HG03139 (cell line): Measurements from ENCODE around the gene FAM131C.

Source experiments
- ATAC-seq: cut with Tn5 transposase; IDR thresholded peaks from one replicate; pipeline ENCODE4 v1.9.1; 2021; ENCODE audit not compliant: unreplicated experiment

The FAM131C gene

DNA sequence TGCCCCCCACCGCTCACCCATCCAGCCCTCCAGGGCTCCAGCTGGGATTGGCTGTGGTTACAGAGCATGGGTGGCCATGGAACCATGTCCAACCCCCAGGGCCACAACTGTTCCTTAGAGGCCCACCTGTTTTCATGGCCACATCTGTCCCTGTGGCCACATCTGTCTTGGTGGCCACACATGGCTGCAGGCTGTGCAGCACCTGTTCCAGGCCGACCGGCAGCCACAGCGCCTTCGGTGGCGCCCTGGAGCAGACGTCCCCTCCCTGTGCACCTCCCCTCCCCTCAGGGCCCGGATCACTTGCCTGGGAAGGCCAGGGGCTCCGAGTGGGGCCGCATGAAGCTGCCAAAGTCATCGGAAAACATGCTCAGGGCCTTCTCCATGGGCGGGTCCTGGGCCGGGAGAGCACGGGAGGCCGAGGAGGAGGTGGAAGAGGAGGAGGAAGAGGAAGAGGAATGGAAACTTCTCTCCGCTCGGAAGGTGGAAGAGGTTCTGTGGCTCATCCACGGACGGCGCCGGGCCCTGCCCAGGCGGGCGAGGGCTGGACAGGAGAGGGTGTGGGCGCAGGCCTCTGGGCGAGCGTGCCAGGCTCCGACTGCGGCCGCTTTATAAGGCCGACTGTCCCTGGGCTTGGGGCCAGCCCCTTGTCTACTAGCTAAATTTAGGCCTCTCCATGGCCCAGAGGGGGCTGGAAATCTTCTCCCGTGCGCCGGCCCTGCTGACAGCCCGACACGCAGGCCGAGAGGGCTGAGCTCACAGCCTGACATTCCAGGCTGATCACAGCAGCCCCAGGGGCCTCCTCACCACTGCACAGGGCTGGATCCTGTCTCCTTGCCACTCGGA is 55.8 kb downstream of the FAM131C start, which contains the start of gene HSPB7:
TSS of gene HSPB7 (minus strand) at position 583 of the 843 bp plus-strand sequence. CDS start at position 503, 80 bp downstream.
- no peak for ATAC-seq

DNA sequence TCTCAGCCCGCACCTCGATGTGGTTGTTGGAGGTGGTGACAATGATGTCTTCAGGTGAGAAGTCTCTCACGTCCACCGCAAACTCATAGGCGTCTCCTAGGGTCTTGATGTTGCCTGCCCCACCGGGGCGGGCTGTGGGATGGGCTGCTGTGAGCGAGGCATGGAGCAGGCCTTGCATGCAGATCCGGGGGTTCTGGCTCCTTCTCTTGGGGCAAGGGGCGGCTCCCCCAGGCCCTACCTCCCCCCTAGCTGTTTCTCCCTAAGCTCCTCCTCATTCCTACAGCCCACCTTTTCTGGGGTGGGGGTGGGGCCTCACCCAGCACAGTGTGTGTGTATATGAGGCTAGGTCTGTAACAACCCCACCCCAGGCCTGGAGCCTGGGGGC is 56.4 kb downstream of the FAM131C start:
- no peak for ATAC-seq

DNA sequence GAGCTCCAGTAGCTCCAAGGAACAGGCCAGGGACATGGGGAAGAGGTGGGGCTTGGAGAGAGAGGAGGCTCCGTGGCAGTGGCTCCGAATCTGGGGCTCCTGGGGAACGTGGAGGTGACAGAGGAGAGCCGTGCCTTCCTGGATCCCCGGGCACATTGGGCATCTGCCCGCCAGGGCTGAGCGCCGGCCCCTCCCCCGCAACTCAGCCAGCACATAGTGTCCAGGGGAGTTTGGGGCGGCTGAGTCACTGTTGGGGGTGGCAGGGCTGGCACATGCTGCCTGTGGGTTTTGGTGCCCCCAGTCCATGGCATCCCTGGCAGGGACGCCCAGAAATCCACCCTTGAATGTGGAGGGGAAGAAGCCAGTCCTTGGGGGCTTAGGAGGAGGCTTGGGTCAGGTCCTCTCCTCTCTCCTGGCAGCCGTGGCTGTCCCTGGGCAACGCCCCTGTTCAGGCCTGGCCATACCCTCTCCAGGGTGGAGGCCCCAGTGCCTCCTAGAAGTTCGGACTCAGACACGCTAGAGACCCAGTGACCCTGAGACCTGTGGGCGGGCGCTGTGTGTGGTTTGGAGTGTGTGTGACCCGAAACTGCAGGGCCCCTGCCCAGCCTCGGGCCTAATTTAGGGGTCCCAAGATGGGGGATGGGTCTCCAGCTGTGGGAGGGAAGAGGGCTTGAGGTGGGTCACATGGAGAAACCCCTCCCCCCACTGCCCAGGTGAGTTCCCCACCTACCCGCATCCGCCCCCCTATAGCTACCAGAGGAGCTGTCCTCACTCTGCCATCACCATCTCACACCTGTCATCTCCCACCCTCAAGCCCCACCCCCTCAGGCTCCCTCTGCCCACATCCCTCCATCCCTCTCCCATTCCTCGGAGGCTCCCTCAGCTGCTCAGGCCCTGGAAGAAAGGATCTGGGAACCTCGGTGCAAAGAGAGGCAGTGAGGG is 57.2 kb downstream of the FAM131C start:
- no peak for ATAC-seq

DNA sequence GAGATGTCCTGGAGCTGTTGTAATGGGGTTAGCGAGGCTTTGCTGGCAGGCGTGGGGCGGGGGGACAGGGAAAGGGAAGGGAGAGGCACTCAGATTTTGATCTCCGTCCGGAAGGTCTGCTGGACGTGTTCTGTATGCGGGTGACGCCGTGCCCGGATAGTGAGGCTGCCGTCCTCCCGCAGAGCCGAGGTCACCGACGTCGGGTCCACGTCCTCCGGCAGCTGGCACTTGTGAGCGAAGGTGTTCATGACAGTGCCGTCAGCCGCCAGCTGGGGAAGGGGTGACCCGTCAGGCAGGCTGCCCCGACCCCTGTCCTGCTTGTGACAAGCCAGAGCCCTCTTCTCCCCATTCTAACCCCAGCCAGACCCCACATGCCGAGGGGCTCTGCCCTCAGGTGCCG is 58.0 kb downstream of the FAM131C start:
- ATAC-seq, result no peak

DNA sequence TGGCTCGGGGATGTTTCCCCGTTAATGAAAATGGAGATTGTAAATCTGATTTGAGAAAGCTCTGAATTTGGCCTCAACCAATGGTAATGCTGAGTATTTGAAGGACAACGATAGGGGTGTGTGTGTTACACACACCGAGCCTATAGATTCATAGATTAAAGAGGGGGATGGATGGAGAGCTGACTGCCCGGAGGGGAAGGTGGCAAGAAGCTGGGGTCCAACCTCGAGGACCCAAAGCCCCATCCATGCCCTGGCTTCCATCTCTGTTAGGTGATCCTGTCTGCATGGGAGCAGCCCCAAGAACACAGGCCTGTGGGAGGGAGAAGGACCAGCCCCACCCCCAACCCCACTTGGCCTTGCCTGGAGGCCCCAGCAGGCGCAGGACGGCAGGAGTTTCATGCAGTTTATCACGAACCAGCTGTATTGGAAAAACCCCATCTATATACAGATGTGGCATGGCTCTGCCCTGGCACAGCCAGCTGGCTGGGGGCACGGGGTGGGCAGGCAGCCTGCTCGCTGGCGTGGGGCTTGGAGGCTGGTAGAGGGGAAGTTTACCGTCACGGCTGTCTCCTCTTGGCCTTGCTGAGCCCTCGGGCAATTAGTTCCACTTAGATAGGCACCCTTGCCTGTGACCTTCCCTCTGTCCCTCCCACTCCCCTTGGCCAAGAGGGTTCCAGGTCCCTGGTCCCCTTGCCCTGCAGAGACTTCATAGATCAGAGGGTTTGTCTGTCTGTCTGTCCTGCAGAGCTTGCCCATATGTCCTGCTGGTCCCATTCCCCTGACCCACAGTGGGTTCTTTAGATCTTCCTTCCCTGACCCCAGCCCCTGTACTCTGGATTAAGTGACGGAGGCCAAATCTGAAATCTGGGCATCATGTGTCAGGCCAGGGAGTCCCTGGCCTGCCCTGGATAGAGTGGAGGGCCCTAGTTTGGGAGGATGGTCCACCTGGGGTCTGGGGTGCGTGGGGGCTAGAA is 58.7 kb downstream of the FAM131C start:
- ATAC-seq, result no peak

DNA sequence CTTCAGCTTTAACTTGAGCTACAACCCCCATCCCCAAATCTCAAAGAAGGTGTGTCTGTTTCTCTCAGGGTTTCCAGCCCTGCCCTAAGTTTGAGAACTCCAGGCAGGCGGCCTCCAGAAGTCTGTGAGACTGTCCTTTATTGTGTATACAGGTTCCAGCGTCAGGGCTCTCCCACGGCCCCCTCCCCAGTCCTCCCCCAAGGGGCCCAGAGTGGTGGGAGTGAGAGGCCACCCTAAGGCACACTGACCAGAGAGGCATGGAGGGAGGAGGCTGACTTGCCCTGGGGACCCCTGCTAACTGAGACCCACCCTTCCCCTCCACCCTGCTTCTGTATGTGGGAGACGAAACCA is 59.6 kb downstream of the FAM131C start:
- no peak for ATAC-seq

DNA sequence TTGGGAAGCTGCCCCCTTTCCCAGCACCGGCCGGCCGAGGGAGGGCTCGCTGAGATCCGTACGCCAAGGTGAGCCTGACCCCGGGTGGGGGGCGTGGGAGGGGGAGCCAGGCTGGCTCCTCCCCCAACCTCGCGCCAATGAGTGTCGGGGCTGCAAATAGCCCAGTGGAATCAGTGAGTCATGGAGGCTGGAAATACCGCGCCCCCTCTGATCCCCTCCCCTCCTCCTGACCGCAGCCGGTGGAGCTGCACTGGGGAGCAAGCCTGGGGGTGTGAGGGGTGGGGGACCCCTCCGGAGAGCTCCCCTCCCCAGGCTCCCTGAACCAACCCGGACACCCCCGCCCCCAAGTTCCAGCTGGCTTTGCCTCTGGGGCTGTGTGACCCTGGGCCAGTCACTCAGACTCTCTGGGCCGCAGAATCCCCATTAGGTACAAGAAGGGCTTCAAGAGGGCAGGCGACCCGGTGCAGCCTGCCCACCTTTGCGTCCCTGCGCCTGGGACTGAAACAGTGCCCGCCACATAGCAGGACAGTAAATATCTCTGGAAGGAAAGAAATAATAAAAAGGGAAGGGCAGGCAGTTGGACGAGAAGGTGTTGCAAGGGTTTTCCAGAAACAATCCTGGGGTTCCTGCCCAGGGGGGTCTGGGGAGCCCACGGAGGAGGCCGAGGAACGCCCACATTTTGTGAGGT is 60.1 kb downstream of the FAM131C start:
- no peak for ATAC-seq

DNA sequence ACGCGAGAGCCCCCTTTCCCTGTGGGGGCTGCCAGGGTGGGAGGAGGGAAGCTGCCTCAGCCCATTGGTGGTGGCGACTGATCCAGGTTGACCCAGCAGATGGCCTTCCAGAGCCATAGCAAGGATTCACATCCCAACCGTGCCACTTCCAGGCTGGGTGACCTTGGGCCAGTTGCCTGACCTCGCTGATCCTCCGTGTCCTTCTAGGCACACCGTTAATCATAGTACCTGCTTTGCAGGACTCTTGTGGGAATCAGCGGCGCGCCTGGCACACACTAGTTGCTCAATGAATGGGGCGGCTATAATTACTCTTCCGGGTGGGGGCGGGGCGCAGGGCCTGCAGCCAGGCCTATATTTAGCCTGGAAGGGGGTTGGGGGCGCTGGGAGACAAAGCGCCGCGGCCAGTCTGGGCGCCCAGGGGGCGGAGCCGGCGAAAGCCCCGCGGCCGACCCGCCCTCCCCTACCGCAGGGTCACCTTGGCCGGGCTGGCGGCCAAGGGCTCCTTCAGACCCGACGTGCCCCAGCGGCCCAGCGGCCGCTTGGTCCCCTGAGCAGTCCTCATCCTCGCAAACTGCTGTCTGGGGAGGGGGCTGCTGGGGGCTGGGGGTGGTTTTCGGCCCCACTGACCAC is 60.7 kb downstream of the FAM131C start:
- no peak for ATAC-seq

DNA sequence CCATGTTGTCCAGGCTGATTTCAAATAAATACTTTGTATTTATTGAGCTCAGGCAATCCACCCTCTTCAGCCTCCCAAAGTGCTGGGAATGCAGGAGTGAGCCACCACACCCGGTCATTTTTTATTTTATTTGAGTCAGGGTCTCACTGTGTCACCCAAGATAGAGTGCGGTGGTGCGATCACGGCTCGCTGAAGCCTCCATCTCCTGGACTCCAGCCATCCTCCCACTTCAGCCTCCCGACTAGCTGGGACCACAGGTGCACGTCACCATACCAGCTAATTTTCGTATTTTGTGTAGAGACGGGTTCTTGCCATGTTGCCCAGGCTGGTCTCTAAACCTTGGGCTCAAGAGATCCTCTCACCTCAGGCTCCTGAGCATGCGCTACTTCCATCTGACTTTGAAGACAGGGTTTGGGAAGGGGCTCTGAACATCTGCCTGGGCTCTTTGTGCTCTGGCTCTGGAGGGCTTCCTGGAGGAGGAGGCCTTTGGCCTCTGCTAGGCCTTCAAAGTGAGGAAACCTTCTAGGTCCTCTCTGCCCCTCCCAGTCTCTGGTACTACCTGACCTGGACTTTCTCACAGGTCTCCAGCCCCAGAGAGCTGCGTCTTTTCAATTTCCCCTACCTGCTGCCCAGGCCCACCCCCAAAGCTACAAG is 61.4 kb downstream of the FAM131C start:
- ATAC-seq, result no peak

DNA sequence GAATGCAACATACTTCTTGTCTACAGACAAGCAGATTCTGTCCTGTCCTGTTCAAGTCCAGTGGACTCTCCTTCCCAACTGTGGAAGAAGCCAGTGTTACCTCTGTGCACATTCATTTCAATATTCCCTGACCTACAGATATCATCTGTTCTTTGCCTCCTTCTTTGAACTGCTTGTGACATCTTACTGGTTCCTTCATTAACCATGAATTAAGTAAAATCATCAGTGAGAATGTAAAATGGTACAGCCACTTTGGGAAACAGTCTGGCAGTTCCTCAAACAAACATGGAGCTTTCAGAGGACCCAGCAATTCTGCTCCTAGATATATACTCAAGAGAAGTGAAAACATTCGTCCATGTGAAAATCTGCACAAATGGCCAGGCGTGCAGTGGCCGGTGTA is 62.6 kb downstream of the FAM131C start:
- ATAC-seq, result no peak

DNA sequence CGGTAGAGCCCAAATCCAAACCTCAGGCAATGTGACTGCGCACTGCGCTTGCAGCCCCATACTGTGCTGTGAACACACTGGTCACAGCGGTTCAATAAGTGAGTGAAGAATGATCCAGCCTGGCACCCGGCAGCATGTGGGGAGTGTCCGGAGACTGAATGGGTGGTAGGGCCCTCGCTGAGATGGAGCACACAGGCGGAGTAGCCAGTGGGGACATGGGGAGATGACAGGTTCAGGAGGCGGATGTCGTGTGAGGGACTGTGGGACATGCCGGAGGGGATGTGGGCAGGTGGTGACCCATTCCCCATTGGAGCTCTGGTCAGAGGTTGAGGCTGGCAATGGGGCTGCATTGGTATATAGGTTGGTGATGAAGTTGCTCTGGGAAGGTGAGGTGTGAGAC is 63.8 kb downstream of the FAM131C start:
- no peak for ATAC-seq

DNA sequence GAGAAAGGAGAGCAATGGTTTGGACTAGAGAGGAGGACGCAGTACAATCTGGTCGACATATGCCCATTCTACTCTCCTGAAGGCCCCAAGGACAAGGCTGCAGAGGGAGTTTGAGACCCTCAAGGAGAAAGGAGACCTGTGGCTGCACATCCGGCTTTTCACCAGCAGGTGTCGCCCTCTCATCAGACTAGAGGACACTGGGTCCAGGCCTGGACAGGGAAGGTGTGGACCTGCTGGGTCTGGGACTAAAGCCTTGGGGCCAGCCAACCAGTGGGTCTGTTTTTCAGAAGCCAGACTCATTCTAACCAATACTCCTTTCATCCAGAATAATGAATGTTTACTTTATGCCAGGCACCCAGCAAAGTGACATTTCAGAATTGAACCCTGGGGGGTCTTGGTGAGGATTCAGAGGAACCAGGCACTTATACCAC is 64.4 kb downstream of the FAM131C start:
- no peak for ATAC-seq
